ENCODE results near the gene DBI.

- TF ChIP-seq POLR2AphosphoS5 (IDR thresholded peaks at IDR 0.05; ENCODE audit: low read depth, low read length): no peak
- no peak for TF ChIP-seq CTCF (IDR thresholded peaks at IDR 0.05)
These were observed 33.4 kb upstream of the DBI start for GRCh38 chr2:119333360-119333759.
